Activated naive CD8-positive, alpha-beta T cell (primary cell): ENCODE data around the gene BRCC3.

Experiments
- H3K27ac Mint-ChIP-seq: one replicate; pipeline ENCODE4 v1.8.0; 2021; ENCODE audit warnings: mixed read lengths
- H3K27me3 Mint-ChIP-seq: one replicate; pipeline ENCODE4 v1.8.0; 2021; ENCODE audit warnings: mixed read lengths
- H3K36me3 Mint-ChIP-seq: one replicate; pipeline ENCODE4 v1.8.0; 2021; ENCODE audit warnings: mixed read lengths
- H3K4me1 Mint-ChIP-seq: one replicate; pipeline ENCODE4 v1.8.0; 2021; ENCODE audit warnings: low read depth, mixed read lengths
- H3K4me3 Mint-ChIP-seq: one replicate; pipeline ENCODE4 v1.8.0; 2021; ENCODE audit warnings: mild to moderate bottlenecking, mixed read lengths
- H3K9me3 Mint-ChIP-seq: one replicate; pipeline ENCODE4 v1.8.0; 2021; ENCODE audit warnings: low read depth, mixed read lengths

BRCC3 gene

GRCh38 chrX:155148724-155149537 lies 77.6 kb downstream of the BRCC3 start:
- Mint-ChIP-seq H3K27me3 (no peaks in the 10 kb centered on the region), H3K4me3 (no peak overlapping the region), H3K36me3 (peaks cover 2% of the 10 kb centered on the region), H3K27ac (no peak overlapping the region), H3K9me3 (no peaks in the 10 kb centered on the region), H3K4me1 (peaks cover 7% of the 10 kb centered on the region)

GRCh38 chrX:155169881-155170280 lies 98.6 kb downstream of the BRCC3 start:
- no peaks in the 10 kb centered on the region for H3K9me3 Mint-ChIP-seq

More at GRCh38 chrX:155169881-155170280, 98.6 kb downstream of the BRCC3 start:
- H3K36me3 Mint-ChIP-seq, result peaks cover 2% of the 10 kb centered on the region
- H3K4me1 Mint-ChIP-seq, result no peaks in the 10 kb centered on the region
- H3K27me3 Mint-ChIP-seq, result no peaks in the 10 kb centered on the region
- H3K4me3 Mint-ChIP-seq, result no peak overlapping the region
- H3K27ac Mint-ChIP-seq, result no peak overlapping the region
